ENCODE results near the gene ERC1. TPM values are rescaled to one million over a fixed set of nuclear protein-coding genes. Genes with fewer than 3 reads are reported as not detected.

ERC1 gene
- total RNA-seq, 4 donors from 2014 or later, result 58.0 to 83.2 (median 73.5) TPM

GRCh38 chr12:1382826-1383225, 391.8 kb downstream of the ERC1 start:
- DNase-seq (ENCODE audit: low spot score in 2 of 2), result no peak
- TF ChIP-seq CTCF (IDR thresholded peaks at IDR 0.05), result no peak
- no peak for TF ChIP-seq POLR2A (IDR thresholded peaks at IDR 0.05)
- TF ChIP-seq EP300 (IDR thresholded peaks at IDR 0.05), result no peak
- H3K27me3 ChIP-seq, result no peaks in the 10 kb centered on the region
- no peak overlapping the region for H3K27ac ChIP-seq
- H3K4me1 ChIP-seq, result no peaks in the 10 kb centered on the region
- H3K4me3 ChIP-seq, result no peak overlapping the region
- peaks cover 0 to 16% (median 0%) of the 10 kb centered on the region in 3 donors for H3K36me3 ChIP-seq
- WGBS, 2 donors, result 78 to 87% methylated on average over 4 of the region's 4 CpGs
- H3K9me3 ChIP-seq, result no peaks in the 10 kb centered on the region

- no peak for DNase-seq (ENCODE audit: low spot score in 2 of 2)
- no peak overlapping the region for H3K27ac ChIP-seq
These were observed 392.7 kb downstream of the ERC1 start for GRCh38 chr12:1383758-1384157.

GRCh38 chr12:1384910-1385309, 393.9 kb downstream of the ERC1 start:
- TF ChIP-seq POLR2A (IDR thresholded peaks at IDR 0.05), result no peak
- no peak for TF ChIP-seq EP300 (IDR thresholded peaks at IDR 0.05)
- TF ChIP-seq CTCF (IDR thresholded peaks at IDR 0.05), result no peak
- no peak for DNase-seq (ENCODE audit: low spot score in 2 of 2)
- WGBS, 2 donors, result 88 to 92% methylated on average over 4 of the region's 4 CpGs
- no peak overlapping the region for H3K27ac ChIP-seq
- H3K36me3 ChIP-seq, result peaks cover 0 to 27% (median 0%) of the 10 kb centered on the region in 3 donors
- no peak overlapping the region for H3K4me3 ChIP-seq
- no peaks in the 10 kb centered on the region for H3K4me1 ChIP-seq
- no peaks in the 10 kb centered on the region for H3K27me3 ChIP-seq
- H3K9me3 ChIP-seq, result no peaks in the 10 kb centered on the region

More at GRCh38 chr12:1383758-1384157, 392.7 kb downstream of the ERC1 start:
- no peaks in the 10 kb centered on the region for H3K27me3 ChIP-seq
- no peak overlapping the region for H3K4me3 ChIP-seq
- no peak for TF ChIP-seq POLR2A (IDR thresholded peaks at IDR 0.05)
- TF ChIP-seq CTCF (IDR thresholded peaks at IDR 0.05), result no peak
- TF ChIP-seq EP300 (IDR thresholded peaks at IDR 0.05), result no peak
- WGBS, 2 donors, result 74 to 80% methylated on average over 4 of the region's 4 CpGs
- no peaks in the 10 kb centered on the region for H3K9me3 ChIP-seq
- peaks cover 0 to 22% (median 0%) of the 10 kb centered on the region in 3 donors for H3K36me3 ChIP-seq
- H3K4me1 ChIP-seq, result no peaks in the 10 kb centered on the region

- Histone ChIP-seq H3K4me1 (no peaks in the 10 kb centered on the region), H3K27me3 (no peaks in the 10 kb centered on the region), H3K27ac (no peak overlapping the region), H3K4me3 (no peak overlapping the region), H3K36me3 (peaks cover 0 to 48% (median 0%) of the 10 kb centered on the region in 3 donors), H3K9me3 (peaks cover 0 to 20% (median 7%) of the 10 kb centered on the region in 4 donors)
- DNase-seq (ENCODE audit: low spot score in 2 of 2), result no peak
- TF ChIP-seq POLR2A (IDR thresholded peaks at IDR 0.05) (no peak), CTCF (IDR thresholded peaks at IDR 0.05) (no peak), EP300 (IDR thresholded peaks at IDR 0.05) (no peak)
These were observed 400.7 kb downstream of the ERC1 start for GRCh38 chr12:1391722-1392121.

- WGBS, 2 donors, result 91 to 94% methylated on average over 4 of the region's 4 CpGs
- no peaks in the 10 kb centered on the region for H3K4me1 ChIP-seq
- H3K36me3 ChIP-seq, result peaks cover 0 to 19% (median 0%) of the 10 kb centered on the region in 3 donors
- H3K27me3 ChIP-seq, result no peaks in the 10 kb centered on the region
- H3K4me3 ChIP-seq, result no peak overlapping the region
- TF ChIP-seq EP300 (IDR thresholded peaks at IDR 0.05), result no peak
- no peak for TF ChIP-seq POLR2A (IDR thresholded peaks at IDR 0.05)
- no peak for TF ChIP-seq CTCF (IDR thresholded peaks at IDR 0.05)
- H3K9me3 ChIP-seq, result peaks cover 0 to 20% (median 7%) of the 10 kb centered on the region in 4 donors
- no peak overlapping the region for H3K27ac ChIP-seq
- no peak for DNase-seq (ENCODE audit: low spot score in 2 of 2)
These were observed 404.5 kb downstream of the ERC1 start for GRCh38 chr12:1395421-1395955.

Measured in tibial nerve (tissue), 4 donors.